HG02943 (cell line): Measurements from ENCODE around the gene PICK1.
"Not testable (repeated sequence)": the region's sequence is repeated elsewhere in the genome, so short reads cannot be mapped to it uniquely, and the experiment has no call there.

Experiments
- ATAC-seq: cut with Tn5 transposase; IDR thresholded peaks from one replicate; pipeline ENCODE4 v1.9.1; 2021; ENCODE audit warnings: mild to moderate bottlenecking, low read depth, moderate library complexity; ENCODE audit not compliant: unreplicated experiment

The PICK1 gene

GRCh38 chr22:38030311-38031133 is 26.7 kb upstream of the PICK1 start:
- no peak for ATAC-seq

DNA sequence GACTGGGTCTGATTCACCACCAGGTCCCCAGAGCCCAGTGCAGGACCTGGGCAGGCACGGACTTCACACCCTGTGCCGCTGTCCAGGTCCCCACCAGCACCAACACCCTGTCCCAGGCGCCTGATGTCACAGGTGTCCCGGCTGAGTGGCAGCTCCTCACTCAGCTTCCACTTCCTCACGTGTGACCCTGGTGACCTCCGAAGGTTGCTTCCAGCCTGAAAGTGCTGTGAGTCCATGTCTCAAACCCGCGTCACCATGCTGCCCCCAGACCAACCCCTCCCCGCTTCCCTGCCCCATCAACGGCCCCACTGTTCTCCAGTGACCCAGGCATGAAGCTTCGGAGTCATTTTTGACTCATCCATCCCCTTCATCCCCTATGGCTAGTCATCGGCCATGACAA is 25.7 kb upstream of the PICK1 start:
- no peak for ATAC-seq

DNA sequence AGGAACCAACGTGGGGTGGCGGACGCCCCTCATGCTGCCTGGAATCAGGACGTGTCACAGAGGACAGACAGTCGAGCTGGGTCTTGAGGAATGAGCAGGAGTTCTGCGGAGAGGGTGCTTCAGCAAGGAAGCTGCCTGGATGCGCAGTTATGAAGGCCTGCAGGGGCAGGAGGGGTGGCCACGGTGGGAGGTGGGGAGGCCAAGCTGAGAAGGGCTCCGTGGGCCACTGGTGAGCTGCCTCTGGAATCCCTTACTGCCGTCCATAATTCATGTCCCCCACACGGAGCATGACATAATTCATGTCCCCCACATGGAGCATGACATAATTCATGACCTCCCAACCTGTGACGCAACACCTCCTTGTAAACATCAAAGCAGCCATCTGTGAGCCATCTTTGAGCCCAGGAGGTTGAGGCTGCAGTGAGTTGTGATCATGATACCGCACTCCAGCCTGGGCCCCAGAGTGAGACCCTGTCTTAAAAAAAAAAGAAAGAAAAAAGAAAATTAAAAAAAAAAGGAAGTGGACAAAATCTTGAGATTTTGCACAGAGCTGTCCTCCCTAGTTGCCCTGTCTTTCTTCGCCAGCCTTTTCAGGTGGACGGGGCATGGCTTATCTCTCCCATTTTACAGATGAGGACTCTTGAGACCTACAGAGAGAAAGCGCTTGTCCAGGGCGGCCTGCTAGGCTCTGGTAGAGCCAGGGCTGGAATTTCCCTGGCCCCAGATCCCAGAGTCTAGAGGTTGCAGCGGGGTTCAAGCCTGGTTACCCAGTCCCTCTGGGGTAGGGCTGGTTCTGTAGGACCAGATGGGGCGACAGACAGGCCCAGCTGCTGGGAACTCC is 24.3 kb upstream of the PICK1 start:
- no peak for ATAC-seq

DNA sequence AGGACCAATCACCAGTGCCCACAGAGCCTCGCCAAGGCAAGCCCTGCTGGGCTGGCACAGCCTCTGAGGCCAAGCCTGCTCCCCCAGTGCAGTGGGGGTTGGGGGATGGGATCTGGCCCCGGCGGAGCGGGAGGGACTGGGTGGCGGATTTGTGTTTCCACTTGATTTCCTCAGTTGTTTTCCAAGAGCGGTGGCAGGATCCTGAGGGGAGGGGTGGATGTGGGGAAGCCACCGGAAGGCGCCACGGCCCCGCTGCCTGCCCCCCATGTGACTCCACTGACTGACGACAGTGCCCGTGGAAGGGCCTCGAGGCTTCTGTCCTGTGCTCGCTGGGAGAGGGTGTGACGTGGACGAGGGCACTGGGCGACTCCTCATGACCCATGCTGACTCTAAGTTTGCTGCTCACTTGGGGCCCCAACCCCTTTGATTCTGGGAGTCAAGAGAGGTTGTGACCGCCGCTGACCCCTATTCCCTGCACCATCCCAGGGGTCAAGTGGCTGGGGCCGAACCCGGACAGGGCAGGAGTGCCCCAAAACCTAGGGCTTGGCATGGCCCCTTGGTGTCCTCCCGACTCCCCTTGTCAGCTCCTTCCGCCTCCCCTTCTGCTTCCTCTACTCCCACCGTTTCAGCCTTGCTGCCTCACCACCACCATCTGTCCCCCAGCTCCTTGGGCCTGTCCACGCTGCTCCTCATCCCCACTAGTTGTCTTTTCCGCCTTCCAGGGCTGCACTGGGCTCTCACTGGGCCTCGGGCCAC is 23.5 kb upstream of the PICK1 start:
- no peak for ATAC-seq

DNA sequence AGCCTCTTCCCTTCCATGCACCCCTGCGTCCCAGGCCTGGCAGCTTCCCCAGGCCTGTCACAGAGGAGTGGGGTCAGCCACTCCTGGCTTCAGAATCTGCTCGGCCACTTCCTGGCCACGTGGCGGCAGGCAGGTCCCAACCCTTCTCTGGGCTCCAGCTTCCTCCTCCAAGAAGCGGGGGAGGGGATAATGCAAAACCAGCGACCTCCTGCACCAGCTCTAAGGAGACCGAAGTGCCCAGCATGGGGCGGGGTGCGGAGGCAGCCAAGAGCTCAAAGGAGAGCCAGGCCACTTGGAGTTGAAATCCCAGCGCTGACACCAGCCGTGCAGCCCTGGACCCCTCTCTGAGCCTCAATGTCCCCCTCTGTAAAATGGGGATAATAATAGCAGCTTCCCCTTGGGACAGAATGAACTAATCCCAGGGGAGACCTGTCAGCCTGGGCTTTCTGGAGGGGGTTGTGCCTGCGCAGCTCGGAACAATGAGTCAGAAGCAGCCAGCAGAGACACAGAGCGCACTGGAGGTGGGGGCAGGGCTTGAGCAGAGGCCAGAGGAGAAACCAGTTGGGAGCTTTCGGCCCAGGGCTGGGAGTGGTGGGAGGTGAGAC is 22.8 kb upstream of the PICK1 start:
- ATAC-seq = no peak

GRCh38 chr22:38034884-38035529 is 22.2 kb upstream of the PICK1 start:
- ATAC-seq = no peak

DNA sequence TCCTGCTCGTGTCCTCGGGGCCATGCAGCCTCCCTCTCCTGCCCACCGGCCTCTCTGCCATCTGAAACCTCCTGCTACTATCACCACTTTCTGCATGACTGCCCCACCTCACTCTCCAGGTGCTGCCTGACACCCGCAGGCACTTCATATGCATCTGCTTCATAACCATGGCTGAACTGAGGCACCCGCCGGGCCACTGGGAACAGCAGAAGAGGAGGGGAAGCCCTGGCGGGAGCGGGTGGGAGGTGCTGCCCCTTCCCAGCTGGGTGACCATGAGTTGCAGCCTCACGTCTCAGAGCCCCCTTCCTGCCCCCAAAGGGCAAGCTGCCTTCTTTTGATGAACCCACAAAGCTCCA is 21.7 kb upstream of the PICK1 start:
- ATAC-seq = no peak

GRCh38 chr22:38036392-38037062 is 20.7 kb upstream of the PICK1 start:
- no peak for ATAC-seq

DNA sequence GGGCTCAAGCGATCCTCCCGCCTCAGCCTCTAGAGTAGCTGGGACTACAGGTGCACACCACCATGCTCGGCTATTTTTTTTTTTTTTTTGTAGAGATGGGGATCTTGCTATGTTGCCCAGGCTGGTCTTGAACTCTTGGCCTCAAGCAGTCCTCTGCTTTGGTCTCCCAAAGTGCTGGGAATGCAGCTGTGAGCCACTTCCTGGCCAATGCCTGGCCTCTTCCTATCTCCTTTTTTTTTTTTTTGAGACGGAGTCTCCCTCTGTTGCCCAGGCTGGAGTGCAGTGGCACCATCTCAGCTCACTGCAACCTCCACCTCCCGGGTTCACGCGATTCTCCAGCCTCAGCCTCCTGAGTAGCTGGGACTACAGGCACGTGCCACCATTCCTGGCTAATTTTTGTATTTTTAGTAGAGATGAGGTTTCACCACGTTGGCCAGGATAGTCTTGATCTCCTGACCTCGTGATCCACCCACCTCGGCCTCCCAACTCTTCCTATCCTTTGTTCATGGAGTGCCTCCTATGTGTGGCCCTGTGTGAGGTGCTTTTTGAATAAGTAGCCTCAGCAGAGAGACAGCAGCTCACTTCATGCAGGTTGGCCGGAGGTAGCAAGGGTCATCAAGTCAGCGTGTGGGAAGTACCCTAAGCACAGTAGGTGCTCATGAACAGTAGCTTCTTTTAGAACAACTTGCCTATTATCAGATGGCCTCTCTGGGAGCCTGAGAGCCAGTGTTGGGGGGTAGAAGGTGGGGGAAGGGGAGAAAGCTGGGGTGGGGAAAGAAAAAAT is 19.6 kb upstream of the PICK1 start:
- not testable (repeated sequence) for ATAC-seq

- no peak for ATAC-seq
Measured at GRCh38 chr22:38038426-38038825, 18.8 kb upstream of the PICK1 start.

DNA sequence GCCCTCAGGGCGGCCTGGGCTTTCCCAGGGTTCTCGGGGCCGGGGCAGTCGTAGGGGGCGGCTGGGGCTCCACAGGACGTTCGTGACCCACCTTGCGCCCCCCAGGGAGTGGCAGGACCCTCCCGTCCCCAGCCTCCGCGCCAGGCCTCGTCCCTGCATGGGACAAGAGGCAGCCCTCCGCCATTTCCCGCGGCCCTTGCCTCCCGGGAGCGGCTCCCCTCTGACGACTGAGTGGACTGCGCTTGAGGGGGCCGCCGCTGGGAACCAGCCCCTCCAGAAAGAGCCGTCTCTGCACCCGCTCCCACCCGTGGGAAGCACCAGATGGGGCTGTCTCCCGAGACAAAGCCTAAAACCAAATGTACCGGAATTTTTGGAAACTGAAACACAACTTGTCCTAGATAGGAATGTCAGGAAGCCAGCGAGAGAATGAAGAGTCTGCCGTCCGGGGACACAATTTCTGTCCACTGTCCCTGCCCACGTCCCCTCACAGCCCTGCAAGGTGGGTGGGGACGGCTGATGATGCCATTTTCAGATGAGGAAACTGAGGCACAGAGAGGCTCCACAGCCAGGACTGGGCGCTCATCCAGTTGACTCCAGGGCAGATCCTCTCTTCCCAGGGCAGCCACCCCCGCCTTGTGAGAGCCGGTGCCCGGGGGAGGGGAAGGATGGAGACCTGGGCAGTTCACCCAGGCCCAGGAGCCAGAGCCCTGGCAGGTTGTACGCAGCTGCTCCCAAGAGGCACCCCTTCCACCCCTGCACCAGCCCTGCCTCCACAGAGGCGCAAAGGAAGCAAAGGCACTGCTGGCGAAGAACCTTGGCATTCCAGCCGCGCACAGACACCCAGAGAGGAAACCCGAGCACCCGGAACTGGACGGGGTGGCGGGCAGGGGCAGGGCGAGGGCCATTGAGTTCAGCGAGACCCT is 18.1 kb upstream of the PICK1 start:
- ATAC-seq = no peak

- no peak for ATAC-seq
Measured at GRCh38 chr22:38040953-38041759, 16.0 kb upstream of the PICK1 start.

GRCh38 chr22:38041760-38042487 is 15.3 kb upstream of the PICK1 start:
- no peak for ATAC-seq

- ATAC-seq = no peak
Measured at GRCh38 chr22:38042488-38042790, 14.8 kb upstream of the PICK1 start.

GRCh38 chr22:38043151-38044039 is 13.8 kb upstream of the PICK1 start:
- ATAC-seq = no peak
